Neutrophil (primary cell): ENCODE measurements around the gene MYLK3.

ENCODE experiments used
- H3K27ac ChIP-seq: fragments of 200-600 bp; sonication (generic); 2 replicates; pipeline ENCODE4 v1.5.1; 2016; ENCODE audit warnings: mild to moderate bottlenecking, moderate library complexity
- H3K27me3 ChIP-seq: fragments of 200-600 bp; sonication (generic); 2 replicates; pipeline ENCODE4 v1.6.0; 2016; ENCODE audit warnings: mild to moderate bottlenecking
- H3K36me3 ChIP-seq: fragments of 200-600 bp; sonication (generic); 2 replicates; pipeline ENCODE4 v1.5.1; 2017
- H3K4me1 ChIP-seq, 2 experiments: fragments of 200-600 bp in 1 of 2; sonication (generic) in 1 of 2; 1 replicate in 1 of 2; 2 replicates in 1 of 2; pipeline versions ENCODE4 v1.5.1 to v1.6.1; 2013 to 2016; ENCODE audit warnings: low read depth in 1 of 2, low read length in 1 of 2, mild to moderate bottlenecking in 1 of 2, moderate library complexity in 1 of 2; ENCODE audit not compliant: control insufficient read depth in 1 of 2, insufficient read depth in 1 of 2
- H3K4me3 ChIP-seq, 2 experiments: fragments of 200-600 bp in 1 of 2; sonication (generic) in 1 of 2; 1 replicate in 1 of 2; 2 replicates in 1 of 2; pipeline ENCODE4 v1.5.1; 2013 to 2016; ENCODE audit warnings: low read depth in 1 of 2, low read length in 1 of 2, mild to moderate bottlenecking in 1 of 2, moderate library complexity in 1 of 2
- H3K9me3 ChIP-seq: fragments of 200-600 bp; sonication (generic); 2 replicates; pipeline ENCODE4 v1.5.1; 2016
- CTCF ChIP-seq: fragments of 200-600 bp; sonication (generic); IDR thresholded peaks from 2 replicates; pipeline ENCODE4 v1.5.1; 2016; ENCODE audit warnings: antibody characterized with exemption

The MYLK3 gene

GRCh38 chr16:46662123-46662522 lies 86.0 kb downstream of the MYLK3 start:
- no peaks in the 10 kb centered on the region for H3K9me3 ChIP-seq
- H3K27ac ChIP-seq = peak overlapping the region; percentile 81
- H3K27me3 ChIP-seq = no peaks in the 10 kb centered on the region
- TF ChIP-seq CTCF = no peak
- peaks cover 46 to 57% of the 10 kb centered on the region in 2 experiments for H3K4me1 ChIP-seq
- peaks cover 69% of the 10 kb centered on the region for H3K36me3 ChIP-seq
- H3K4me3 ChIP-seq = no peak overlapping the region

GRCh38 chr16:46658925-46659324 lies 89.2 kb downstream of the MYLK3 start:
- peak; percentile 17 for TF ChIP-seq CTCF
- peak overlapping the region; percentile 81 for H3K27ac ChIP-seq
- no peaks in the 10 kb centered on the region for H3K27me3 ChIP-seq
- peaks cover 51 to 61% of the 10 kb centered on the region in 2 experiments for H3K4me1 ChIP-seq
- H3K36me3 ChIP-seq = peaks cover 72% of the 10 kb centered on the region
- H3K4me3 ChIP-seq = peak overlapping the region in 1 of 2 experiments; percentile 15
- no peaks in the 10 kb centered on the region for H3K9me3 ChIP-seq
